ENCODE measurements around the gene FRY.

FRY gene

GRCh38 chr13:32311188-32311897 is 279.8 kb downstream of the FRY start:
- TF ChIP-seq CREB1 (IDR thresholded peaks at IDR 0.05; ENCODE audit: low read depth) (no peak), EP300 (IDR thresholded peaks at IDR 0.05; ENCODE audit: borderline replicate concordance) (no peak), MAX (IDR thresholded peaks at IDR 0.05) (no peak), RAD21 (IDR thresholded peaks at IDR 0.05; ENCODE audit: low read depth) (no peak), REST (IDR thresholded peaks at IDR 0.05; ENCODE audit: low read depth) (no peak), EGR1 (IDR thresholded peaks at IDR 0.05) (no peak), FOXM1 (IDR thresholded peaks at IDR 0.05; ENCODE audit: borderline replicate concordance, low read depth) (no peak), TAF1 (IDR thresholded peaks at IDR 0.05; ENCODE audit: low read depth) (no peak), TEAD4 (IDR thresholded peaks at IDR 0.05) (no peak), ZBTB7A (IDR thresholded peaks at IDR 0.05; ENCODE audit: low read depth) (no peak), USF1 (IDR thresholded peaks at IDR 0.05) (no peak), NFIC (IDR thresholded peaks at IDR 0.05) (no peak), YY1 (IDR thresholded peaks at IDR 0.05; ENCODE audit: low read depth) (no peak), CEBPB (IDR thresholded peaks at IDR 0.05) (no peak), TCF12 (IDR thresholded peaks at IDR 0.05; ENCODE audit: low read depth) (no peak)

GRCh38 chr13:32314271-32315237 is 283.0 kb downstream of the FRY start:
- TF ChIP-seq CEBPB (IDR thresholded peaks at IDR 0.05) (peak; percentile 37), FOXM1 (IDR thresholded peaks at IDR 0.05; ENCODE audit: borderline replicate concordance, low read depth) (no peak)

GRCh38 chr13:32315238-32316027 is 283.9 kb downstream of the FRY start, which contains the start of the genes BRCA2 and ZAR1L:
BRCA2 (plus strand) TSS chr13:32315508; CDS start chr13:32316461, 953 bp downstream.
ZAR1L (minus strand) TSS chr13:32315363; CDS start chr13:32311925, 3,438 bp downstream.
- TF ChIP-seq REST (IDR thresholded peaks at IDR 0.05; ENCODE audit: low read depth) = no peak
- TF ChIP-seq USF1 (IDR thresholded peaks at IDR 0.05) = peak; percentile 99
- TF ChIP-seq MAX (IDR thresholded peaks at IDR 0.05) = peak; percentile 86
- 0 out of 2 replicates have a peak, but pooled peaks have one; percentile 0 for TF ChIP-seq CEBPB (IDR thresholded peaks at IDR 0.05)
- no peak for TF ChIP-seq RAD21 (IDR thresholded peaks at IDR 0.05; ENCODE audit: low read depth)
- TF ChIP-seq CREB1 (IDR thresholded peaks at IDR 0.05; ENCODE audit: low read depth) = peak; percentile 87
- TF ChIP-seq NFIC (IDR thresholded peaks at IDR 0.05) = no peak
- TF ChIP-seq FOXM1 (IDR thresholded peaks at IDR 0.05; ENCODE audit: borderline replicate concordance, low read depth) = no peak
- 0 out of 2 replicates have a peak, but pooled peaks have one; percentile 13 for TF ChIP-seq YY1 (IDR thresholded peaks at IDR 0.05; ENCODE audit: low read depth)
- TF ChIP-seq EGR1 (IDR thresholded peaks at IDR 0.05) = no peak
- TF ChIP-seq EP300 (IDR thresholded peaks at IDR 0.05; ENCODE audit: borderline replicate concordance) = no peak; the same call in 1 of the 2 replicates
- TF ChIP-seq TEAD4 (IDR thresholded peaks at IDR 0.05) = peak; percentile 40
- 0 out of 2 replicates have a peak, but pooled peaks have one; percentile 21 for TF ChIP-seq ZBTB7A (IDR thresholded peaks at IDR 0.05; ENCODE audit: low read depth)
- no peak; the same call in none of the 2 replicates for TF ChIP-seq TCF12 (IDR thresholded peaks at IDR 0.05; ENCODE audit: low read depth)
- peak; percentile 85 for TF ChIP-seq TAF1 (IDR thresholded peaks at IDR 0.05; ENCODE audit: low read depth)

- TF ChIP-seq NFIC (IDR thresholded peaks at IDR 0.05) (no peak), TEAD4 (IDR thresholded peaks at IDR 0.05) (no peak), EP300 (IDR thresholded peaks at IDR 0.05; ENCODE audit: borderline replicate concordance) (no peak), CREB1 (IDR thresholded peaks at IDR 0.05; ENCODE audit: low read depth) (no peak), YY1 (IDR thresholded peaks at IDR 0.05; ENCODE audit: low read depth) (no peak), FOXM1 (IDR thresholded peaks at IDR 0.05; ENCODE audit: borderline replicate concordance, low read depth) (no peak), MAX (IDR thresholded peaks at IDR 0.05) (no peak; the same call in none of the 2 replicates), REST (IDR thresholded peaks at IDR 0.05; ENCODE audit: low read depth) (no peak), USF1 (IDR thresholded peaks at IDR 0.05) (no peak), RAD21 (IDR thresholded peaks at IDR 0.05; ENCODE audit: low read depth) (no peak), CEBPB (IDR thresholded peaks at IDR 0.05) (no peak), ZBTB7A (IDR thresholded peaks at IDR 0.05; ENCODE audit: low read depth) (no peak), TCF12 (IDR thresholded peaks at IDR 0.05; ENCODE audit: low read depth) (no peak), EGR1 (IDR thresholded peaks at IDR 0.05) (no peak), TAF1 (IDR thresholded peaks at IDR 0.05; ENCODE audit: low read depth) (no peak)
These were observed 284.4 kb downstream of the FRY start for GRCh38 chr13:32316028-32316339.
